Left ventricle myocardium superior (tissue), 1 donor: ENCODE results near the gene CCDC121. TPM values are rescaled to one million over a fixed set of nuclear protein-coding genes. Genes with fewer than 3 reads are reported as not detected.
"Not testable (repeated sequence)": the region's sequence is repeated elsewhere in the genome, so short reads cannot be mapped to it uniquely, and the experiment has no call there.

ENCODE experiments used
- ATAC-seq: fragments of 200-7000 bp; cut with Tn5 transposase; one replicate; pipeline ENCODE4 v1.9.1; 2020; ENCODE audit warnings: mild to moderate bottlenecking, moderate library complexity
- DNase-seq: peaks from one replicate; pipeline ENCODE4 v3.0.0-alpha.2; 2020
- intact Hi-C: fragments of 100-400 bp; cut with micrococcal nuclease; formaldehyde crosslinking; loops from one replicate; pipeline ENCODE4 v1.11.0; 2022
- total RNA-seq: library from RNA; stranded (reverse); fragmentation: NEBNext Ultra II Directional; extraction: Animal tissue kit (Norgen Biotek cat#: 25700); gene quantifications from one replicate; pipeline ENCODE4 v1.2.1, GENCODE V29; 2021
- donor health status: DM: no; HTN: yes; CAD: no; lungs with severe emphysema.

Gene CCDC121
- total RNA-seq, 1 donor from 2014 or later, result 6.5 TPM

GRCh38 chr2:27640722-27641245 is 12.0 kb upstream of the CCDC121 start:
- intact Hi-C loops, result no loop called here

GRCh38 chr2:27638709-27639108 is 9.9 kb upstream of the CCDC121 start:
- intact Hi-C loops, result no loop called here

More at GRCh38 chr2:27640722-27641245, 12.0 kb upstream of the CCDC121 start:
- no peak for ATAC-seq
- DNase-seq, result no peak

GRCh38 chr2:27638037-27638637 is 9.3 kb upstream of the CCDC121 start:
- DNase-seq, result no peak
- no peak for ATAC-seq
- intact Hi-C loops, result no loop called here

More at GRCh38 chr2:27638709-27639108, 9.9 kb upstream of the CCDC121 start:
- no peak for DNase-seq
- no peak for ATAC-seq

- DNase-seq (no peak), ATAC-seq (no peak)
- intact Hi-C loops, result no loop called here
These were observed 8.0 kb upstream of the CCDC121 start for GRCh38 chr2:27636766-27637165.

- DNase-seq, result no peak
- intact Hi-C loops, result no loop called here
- ATAC-seq, result no peak
These were observed 5.5 kb upstream of the CCDC121 start for GRCh38 chr2:27634291-27634690.

GRCh38 chr2:27630257-27630656 is 1.4 kb upstream of the CCDC121 start:
- ATAC-seq, intact Hi-C loops, DNase-seq: not testable (repeated sequence)

GRCh38 chr2:27627963-27628766 is 647 bp downstream of the CCDC121 start:
- peak; percentile 66 for ATAC-seq
- DNase-seq, result peak; percentile 28
- intact Hi-C loops, result no loop called here

GRCh38 chr2:27626921-27627320 is 1.9 kb downstream of the CCDC121 start:
- DNase-seq, intact Hi-C loops: not testable (repeated sequence)
- ATAC-seq, result peak; percentile 28

- intact Hi-C loops, ATAC-seq, DNase-seq: not testable (repeated sequence)
These were observed 2.5 kb downstream of the CCDC121 start for GRCh38 chr2:27626323-27626722.

- DNase-seq (no peak), ATAC-seq (no peak)
- intact Hi-C loops, result no loop called here
These were observed 3.9 kb downstream of the CCDC121 start for GRCh38 chr2:27624943-27625342.

- ATAC-seq (no peak), DNase-seq (no peak)
- intact Hi-C loops, result no loop called here
These were observed 5.9 kb downstream of the CCDC121 start for GRCh38 chr2:27622921-27623384.

GRCh38 chr2:27621524-27621923 is 7.3 kb downstream of the CCDC121 start:
- intact Hi-C loops, result no loop called here
- no peak for ATAC-seq
- no peak for DNase-seq

- intact Hi-C loops, result no loop called here
- ATAC-seq, result no peak
- DNase-seq, result no peak
These were observed 13.5 kb downstream of the CCDC121 start for GRCh38 chr2:27615316-27615715.

- intact Hi-C loops, result no loop called here
- no peak for ATAC-seq
These were observed 14.8 kb downstream of the CCDC121 start for GRCh38 chr2:27613985-27614384.

GRCh38 chr2:27606611-27607010 is 22.2 kb downstream of the CCDC121 start:
- ATAC-seq, result no peak
- intact Hi-C loops, result no loop called here
- DNase-seq, result no peak

More at GRCh38 chr2:27613985-27614384, 14.8 kb downstream of the CCDC121 start:
- no peak for DNase-seq

- no peak for ATAC-seq
- no peak for DNase-seq
- intact Hi-C loops, result no loop called here
These were observed 32.2 kb downstream of the CCDC121 start for GRCh38 chr2:27596627-27597026.

GRCh38 chr2:27595412-27595811 is 33.4 kb downstream of the CCDC121 start:
- ATAC-seq, intact Hi-C loops, DNase-seq: not testable (repeated sequence)

GRCh38 chr2:27594020-27594703 is 34.6 kb downstream of the CCDC121 start:
- intact Hi-C loops, DNase-seq, ATAC-seq: not testable (repeated sequence)

- intact Hi-C loops, result no loop called here
- no peak for DNase-seq
- no peak for ATAC-seq
These were observed 35.6 kb downstream of the CCDC121 start for GRCh38 chr2:27593240-27593639.

- intact Hi-C loops, result no loop called here
- ATAC-seq (no peak), DNase-seq (no peak)
These were observed 37.1 kb downstream of the CCDC121 start for GRCh38 chr2:27591745-27592144.
